Activated T-cell treated with anti-CD3 and anti-CD28 coated beads, Interleukin-2, amount 50 U/mL, for 24 hours (primary cell): ENCODE results near the gene GSTA5.
A peak's percentile ranks its signal among the peaks of the same experiment; 100 is the strongest.
"Not testable (repeated sequence)": the region's sequence is repeated elsewhere in the genome, so short reads cannot be mapped to it uniquely, and the experiment has no call there.

Source experiments
- DNase-seq: peaks from one replicate; pipeline ENCODE4 v3.0.0-alpha.2; 2020
- H3K27ac Mint-ChIP-seq: 2 replicates; pipeline ENCODE4 v1.8.0; 2020; ENCODE audit warnings: mild to moderate bottlenecking, mixed read lengths
- H3K27me3 Mint-ChIP-seq: 2 replicates; pipeline ENCODE4 v1.8.0; 2020; ENCODE audit warnings: mixed read lengths
- H3K36me3 Mint-ChIP-seq: 2 replicates; pipeline ENCODE4 v1.8.0; 2020; ENCODE audit warnings: low read depth, mixed read lengths
- H3K4me1 Mint-ChIP-seq: 2 replicates; pipeline ENCODE4 v1.8.0; 2020; ENCODE audit warnings: low read depth, mixed read lengths
- H3K4me3 Mint-ChIP-seq: 2 replicates; pipeline ENCODE4 v1.8.0; 2020; ENCODE audit warnings: mild to moderate bottlenecking, moderate library complexity, mixed read lengths
- H3K9me3 Mint-ChIP-seq: 2 replicates; pipeline ENCODE4 v1.8.0; 2020; ENCODE audit warnings: mixed read lengths

The GSTA5 gene

GRCh38 chr6:52840763-52841585 is at the start of gene GSTA5:
Gene GSTA5, minus strand, starts transcription at chr6:52840813.
- H3K4me3 Mint-ChIP-seq, result no peak within 1 kb of the TSS
- DNase-seq, result no peak
- no peaks in the 10 kb centered on the region for H3K4me1 Mint-ChIP-seq
- no peak within 1 kb of the TSS for H3K27ac Mint-ChIP-seq
- H3K9me3 Mint-ChIP-seq, result no peaks in the 10 kb centered on the region
- peaks cover 51% of the 10 kb centered on the region for H3K27me3 Mint-ChIP-seq
- no peaks in the 10 kb centered on the region for H3K36me3 Mint-ChIP-seq

- H3K27ac Mint-ChIP-seq, result no peak overlapping the region
- H3K4me3 Mint-ChIP-seq, result no peak overlapping the region
- H3K4me1 Mint-ChIP-seq, result peaks cover 34% of the 10 kb centered on the region
- no peaks in the 10 kb centered on the region for H3K36me3 Mint-ChIP-seq
- DNase-seq, result no peak
- H3K9me3 Mint-ChIP-seq, result no peaks in the 10 kb centered on the region
- H3K27me3 Mint-ChIP-seq, result peaks cover 8% of the 10 kb centered on the region
These were observed 49.4 kb upstream of the GSTA5 start for GRCh38 chr6:52890018-52890417.

GRCh38 chr6:52887910-52888524 is 47.4 kb upstream of the GSTA5 start:
- Mint-ChIP-seq H3K4me3 (no peak overlapping the region), H3K27ac (peak overlapping the region; percentile 73), H3K9me3 (no peaks in the 10 kb centered on the region), H3K27me3 (peaks cover 8% of the 10 kb centered on the region), H3K36me3 (no peaks in the 10 kb centered on the region), H3K4me1 (peaks cover 29% of the 10 kb centered on the region)
- no peak for DNase-seq

- peaks cover 2% of the 10 kb centered on the region for H3K27me3 Mint-ChIP-seq
These were observed 41.6 kb upstream of the GSTA5 start for GRCh38 chr6:52881996-52882841.

DNA sequence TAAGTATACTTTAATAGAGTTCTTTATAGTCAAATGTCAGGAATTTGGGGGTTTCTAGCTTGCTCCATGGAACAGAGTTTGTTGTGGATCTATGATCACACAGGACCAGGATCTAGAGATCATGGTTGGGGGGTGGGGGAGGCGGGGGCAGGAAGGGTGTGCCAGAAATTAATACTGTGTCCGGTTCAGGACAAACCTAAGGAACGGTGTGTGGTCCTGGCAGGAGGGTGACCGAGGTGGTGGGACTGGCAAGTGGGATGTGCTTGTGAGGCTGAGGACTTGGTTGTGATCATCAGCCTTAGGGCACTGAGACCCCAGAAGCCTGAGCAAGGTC is 41.0 kb upstream of the GSTA5 start:
- H3K27me3 Mint-ChIP-seq, result peaks cover 2% of the 10 kb centered on the region
- H3K9me3 Mint-ChIP-seq, result no peaks in the 10 kb centered on the region
- peaks cover 25% of the 10 kb centered on the region for H3K4me1 Mint-ChIP-seq
- H3K36me3 Mint-ChIP-seq, result no peaks in the 10 kb centered on the region
- H3K4me3 Mint-ChIP-seq, result peak overlapping the region; percentile 76
- H3K27ac Mint-ChIP-seq, result no peak overlapping the region
- no peak for DNase-seq

More at GRCh38 chr6:52881996-52882841, 41.6 kb upstream of the GSTA5 start:
- Mint-ChIP-seq H3K4me1 (peaks cover 21% of the 10 kb centered on the region), H3K27ac (peak overlapping the region; percentile 66), H3K4me3 (peak overlapping the region; percentile 76), H3K9me3 (no peaks in the 10 kb centered on the region), H3K36me3 (no peaks in the 10 kb centered on the region)
- peak; percentile 69 for DNase-seq

DNA sequence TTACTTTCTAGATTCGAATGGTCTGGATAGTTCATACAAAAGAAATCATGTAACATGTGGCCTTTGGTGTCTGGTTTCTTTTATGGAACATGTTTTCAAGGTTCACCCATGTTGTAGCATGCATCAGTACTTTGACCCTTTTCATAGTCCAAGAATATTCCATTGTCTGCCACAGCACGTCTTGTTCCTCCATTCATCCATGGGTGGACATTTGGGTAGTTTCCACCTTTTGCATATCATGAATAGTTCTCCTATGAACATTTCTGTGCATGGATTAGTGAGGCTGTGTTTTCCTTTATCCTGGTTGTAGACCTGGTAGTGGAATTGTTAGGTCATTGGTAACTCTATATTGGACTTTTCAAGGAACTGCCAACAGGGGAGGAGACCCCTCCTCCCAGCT is 37.2 kb upstream of the GSTA5 start:
- Mint-ChIP-seq H3K4me1 (peaks cover 17% of the 10 kb centered on the region), H3K4me3 (no peak overlapping the region), H3K36me3 (no peaks in the 10 kb centered on the region), H3K9me3 (no peaks in the 10 kb centered on the region), H3K27me3 (peaks cover 2% of the 10 kb centered on the region), H3K27ac (no peak overlapping the region)
- no peak for DNase-seq

- no peak for DNase-seq
- Mint-ChIP-seq H3K36me3 (no peaks in the 10 kb centered on the region), H3K4me1 (peaks cover 13% of the 10 kb centered on the region), H3K27ac (no peak overlapping the region), H3K27me3 (peaks cover 2% of the 10 kb centered on the region), H3K9me3 (no peaks in the 10 kb centered on the region), H3K4me3 (no peak overlapping the region)
These were observed 36.6 kb upstream of the GSTA5 start for GRCh38 chr6:52877168-52877567.

- Mint-ChIP-seq H3K27ac (no peak overlapping the region), H3K9me3 (no peaks in the 10 kb centered on the region), H3K4me1 (peaks cover 9% of the 10 kb centered on the region), H3K4me3 (no peak overlapping the region), H3K36me3 (no peaks in the 10 kb centered on the region), H3K27me3 (no peaks in the 10 kb centered on the region)
- no peak for DNase-seq
These were observed 35.6 kb upstream of the GSTA5 start for GRCh38 chr6:52876056-52876787.

DNA sequence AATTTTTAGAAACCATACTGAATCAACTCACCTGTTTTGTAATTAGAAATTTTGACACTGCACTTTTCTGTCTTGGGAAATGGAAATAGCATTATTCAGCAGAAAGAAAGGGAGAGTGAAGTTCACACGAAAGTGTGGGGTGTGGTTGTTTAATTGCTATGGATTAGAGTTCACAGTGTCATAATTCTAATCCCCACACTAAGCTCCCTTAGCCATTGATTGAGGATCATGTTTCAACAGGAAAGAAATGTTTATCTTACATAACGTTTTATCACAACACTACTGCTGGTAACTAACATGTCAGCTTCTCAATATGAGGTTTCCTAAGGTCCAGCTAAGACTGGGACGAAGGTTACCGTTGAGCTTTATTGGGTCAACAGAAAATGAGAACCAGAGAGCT is 31.4 kb upstream of the GSTA5 start:
- H3K4me1 Mint-ChIP-seq, result peaks cover 2% of the 10 kb centered on the region
- H3K4me3 Mint-ChIP-seq, result no peak overlapping the region
- H3K36me3 Mint-ChIP-seq, result no peaks in the 10 kb centered on the region
- DNase-seq, result no peak
- no peak overlapping the region for H3K27ac Mint-ChIP-seq
- no peaks in the 10 kb centered on the region for H3K27me3 Mint-ChIP-seq
- H3K9me3 Mint-ChIP-seq, result no peaks in the 10 kb centered on the region

- no peaks in the 10 kb centered on the region for H3K9me3 Mint-ChIP-seq
These were observed 31.0 kb upstream of the GSTA5 start for GRCh38 chr6:52871621-52872020.

GRCh38 chr6:52870335-52871091 is 29.9 kb upstream of the GSTA5 start:
- not testable (repeated sequence) for H3K4me3 Mint-ChIP-seq, H3K27ac Mint-ChIP-seq, H3K9me3 Mint-ChIP-seq, H3K36me3 Mint-ChIP-seq, H3K4me1 Mint-ChIP-seq, DNase-seq, H3K27me3 Mint-ChIP-seq

More at GRCh38 chr6:52871621-52872020, 31.0 kb upstream of the GSTA5 start:
- Mint-ChIP-seq H3K36me3 (no peaks in the 10 kb centered on the region), H3K27me3 (no peaks in the 10 kb centered on the region), H3K27ac (no peak overlapping the region), H3K4me1 (no peaks in the 10 kb centered on the region), H3K4me3 (no peak overlapping the region)
- no peak for DNase-seq

GRCh38 chr6:52868899-52869298 is 28.3 kb upstream of the GSTA5 start:
- not testable (repeated sequence) for H3K9me3 Mint-ChIP-seq, H3K27me3 Mint-ChIP-seq, DNase-seq, H3K36me3 Mint-ChIP-seq, H3K4me3 Mint-ChIP-seq, H3K4me1 Mint-ChIP-seq, H3K27ac Mint-ChIP-seq

- H3K36me3 Mint-ChIP-seq, result no peaks in the 10 kb centered on the region
- no peak overlapping the region for H3K27ac Mint-ChIP-seq
- H3K27me3 Mint-ChIP-seq, result peaks cover 9% of the 10 kb centered on the region
- H3K9me3 Mint-ChIP-seq, result no peaks in the 10 kb centered on the region
- H3K4me1 Mint-ChIP-seq, result no peaks in the 10 kb centered on the region
- H3K4me3 Mint-ChIP-seq, result no peak overlapping the region
- DNase-seq, result no peak
These were observed 27.6 kb upstream of the GSTA5 start for GRCh38 chr6:52868240-52868639.

GRCh38 chr6:52861151-52861550 is 20.5 kb upstream of the GSTA5 start:
- H3K4me3 Mint-ChIP-seq, DNase-seq, H3K36me3 Mint-ChIP-seq, H3K9me3 Mint-ChIP-seq, H3K27ac Mint-ChIP-seq, H3K4me1 Mint-ChIP-seq: not testable (repeated sequence)
- H3K27me3 Mint-ChIP-seq, result peaks cover 62% of the 10 kb centered on the region
